ENCODE measurements around the gene USP2.
A peak's percentile ranks its signal among the peaks of the same experiment; 100 is the strongest.

The USP2 gene

GRCh38 chr11:119361941-119362725 is 19.4 kb downstream of the USP2 start:
- no peak for DNase-seq

- no peak for DNase-seq
Measured at GRCh38 chr11:119361056-119361787, 20.3 kb downstream of the USP2 start.

GRCh38 chr11:119359365-119360214 is 21.9 kb downstream of the USP2 start:
- DNase-seq: no peak

GRCh38 chr11:119357074-119357473 is 24.4 kb downstream of the USP2 start:
- DNase-seq: no peak

- peak; percentile 76 for DNase-seq
Measured at GRCh38 chr11:119356349-119357031, 25.0 kb downstream of the USP2 start.

GRCh38 chr11:119355091-119355843 is 26.2 kb downstream of the USP2 start:
- no peak for DNase-seq

- no peak for DNase-seq
Measured at GRCh38 chr11:119352857-119353260, 28.6 kb downstream of the USP2 start.

GRCh38 chr11:119351232-119351631 is 30.3 kb downstream of the USP2 start:
- no peak for DNase-seq

- DNase-seq: no peak
Measured at GRCh38 chr11:119350302-119350701, 31.2 kb downstream of the USP2 start.

GRCh38 chr11:119347940-119348605 is 33.4 kb downstream of the USP2 start:
- no peak for DNase-seq

- DNase-seq: no peak
Measured at GRCh38 chr11:119347242-119347641, 34.2 kb downstream of the USP2 start.

- no peak for DNase-seq
Measured at GRCh38 chr11:119346605-119347004, 34.9 kb downstream of the USP2 start, which contains the start of gene MFRP. TSS of gene MFRP (minus strand) at chr11:119346705. CDS start at chr11:119346513, 192 bp downstream.

GRCh38 chr11:119345685-119346084 is 35.8 kb downstream of the USP2 start:
- DNase-seq: no peak

GRCh38 chr11:119344291-119345010 is 37.0 kb downstream of the USP2 start:
- DNase-seq: no peak

- DNase-seq: no peak
Measured at GRCh38 chr11:119343726-119344125, 37.8 kb downstream of the USP2 start.

- no peak for DNase-seq
Measured at GRCh38 chr11:119342362-119343130, 38.9 kb downstream of the USP2 start.

- no peak for DNase-seq
Measured at GRCh38 chr11:119342023-119342300, 39.5 kb downstream of the USP2 start.

GRCh38 chr11:119341222-119342022 is 40.1 kb downstream of the USP2 start:
- DNase-seq: no peak
